ENCODE data around the gene HDAC4. TPM values are rescaled to one million over a fixed set of nuclear protein-coding genes. Genes with fewer than 3 reads are reported as not detected.

Gene HDAC4
- total RNA-seq, 1 donor from 2014 or later: 7.8 TPM

DNA sequence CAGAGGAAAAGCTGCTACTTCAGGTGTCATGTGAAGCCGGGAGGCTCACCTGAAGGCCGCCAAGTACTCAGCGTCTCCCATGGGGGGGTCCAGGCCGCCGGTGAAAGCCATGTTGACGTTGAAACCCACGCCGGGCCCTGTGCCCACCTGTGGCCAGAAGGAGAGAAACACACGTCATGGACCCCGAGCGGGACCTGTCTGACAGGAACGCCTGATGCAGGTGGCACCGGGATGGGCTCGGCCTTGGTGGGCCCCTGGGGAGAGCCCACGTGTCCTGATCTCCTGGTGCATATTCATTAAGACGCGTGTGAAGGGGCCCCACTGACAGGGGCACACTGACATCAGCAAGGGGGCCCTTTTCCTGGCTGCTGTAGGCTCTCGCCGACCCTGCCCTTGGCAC, 319.8 kb downstream of the HDAC4 start:
- Histone ChIP-seq H3K36me3 (ENCODE audit: control insufficient read depth, insufficient read depth, low read length) (no peaks in the 10 kb centered on the region), H3K4me3 (ENCODE audit: low read depth, low read length) (no peak overlapping the region), H3K27me3 (ENCODE audit: control insufficient read depth, insufficient read depth, low read length) (no peaks in the 10 kb centered on the region)
- no peak for DNase-seq (ENCODE audit: low read depth)
- no peak for TF ChIP-seq CTCF (IDR thresholded peaks at IDR 0.05; ENCODE audit: insufficient read depth, low read length, poor library complexity, severe bottlenecking)

- no peak for TF ChIP-seq CTCF (IDR thresholded peaks at IDR 0.05; ENCODE audit: insufficient read depth, low read length, poor library complexity, severe bottlenecking)
- H3K27me3 ChIP-seq (ENCODE audit: control insufficient read depth, insufficient read depth, low read length): no peaks in the 10 kb centered on the region
- no peak overlapping the region for H3K4me3 ChIP-seq (ENCODE audit: low read depth, low read length)
- DNase-seq (ENCODE audit: low read depth): no peak
- H3K36me3 ChIP-seq (ENCODE audit: control insufficient read depth, insufficient read depth, low read length): no peaks in the 10 kb centered on the region
Observed at GRCh38 chr2:239079671-239080294, 321.0 kb downstream of the HDAC4 start.

DNA sequence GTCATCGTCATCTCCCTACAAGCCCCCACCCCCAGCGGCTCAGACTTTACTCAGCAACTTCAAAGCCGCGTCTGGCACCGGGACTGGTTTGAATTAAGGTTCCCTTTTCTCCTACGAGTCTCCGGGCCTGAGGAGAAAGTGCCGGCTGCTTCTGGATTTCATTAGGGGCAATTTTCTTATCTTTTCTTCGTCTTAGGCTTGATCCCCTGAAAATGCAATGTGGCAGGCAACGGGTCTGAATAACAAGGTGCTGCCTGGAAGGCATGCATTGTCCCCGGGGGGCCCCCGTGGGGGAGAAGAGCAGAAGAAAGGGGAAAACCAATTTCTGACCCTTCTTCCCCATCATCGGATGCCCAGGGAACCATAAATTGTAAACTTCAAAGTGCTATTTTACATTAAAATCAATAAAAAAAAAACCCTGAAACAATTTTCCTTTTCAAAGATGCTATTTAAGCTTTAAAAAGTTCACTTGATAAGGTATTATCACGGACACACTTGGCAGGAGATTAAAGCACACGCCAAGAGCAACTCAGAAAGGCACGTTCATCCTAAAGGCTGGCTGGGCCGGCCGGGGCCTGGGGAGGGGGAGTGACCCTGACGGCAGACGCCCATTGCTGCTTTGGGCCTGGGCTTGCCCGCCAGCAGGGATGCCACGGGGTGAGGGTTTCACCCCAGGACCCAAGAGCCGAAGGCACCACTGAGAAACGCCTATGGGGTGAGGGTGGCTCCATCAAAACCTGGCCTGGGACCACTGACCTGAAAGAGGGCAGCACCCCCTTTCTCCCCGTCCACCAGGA, 322.5 kb downstream of the HDAC4 start:
- no peaks in the 10 kb centered on the region for H3K27me3 ChIP-seq (ENCODE audit: control insufficient read depth, insufficient read depth, low read length)
- H3K36me3 ChIP-seq (ENCODE audit: control insufficient read depth, insufficient read depth, low read length): no peaks in the 10 kb centered on the region
- no peak for DNase-seq (ENCODE audit: low read depth)
- H3K4me3 ChIP-seq (ENCODE audit: low read depth, low read length): no peak overlapping the region
- no peak for TF ChIP-seq CTCF (IDR thresholded peaks at IDR 0.05; ENCODE audit: insufficient read depth, low read length, poor library complexity, severe bottlenecking)

GRCh38 chr2:239077260-239077659, 323.6 kb downstream of the HDAC4 start:
- DNase-seq (ENCODE audit: low read depth): no peak
- H3K36me3 ChIP-seq (ENCODE audit: control insufficient read depth, insufficient read depth, low read length): peaks cover 1% of the 10 kb centered on the region
- TF ChIP-seq CTCF (IDR thresholded peaks at IDR 0.05; ENCODE audit: insufficient read depth, low read length, poor library complexity, severe bottlenecking): no peak

GRCh38 chr2:239075918-239076758, 324.7 kb downstream of the HDAC4 start:
- Histone ChIP-seq H3K36me3 (ENCODE audit: control insufficient read depth, insufficient read depth, low read length) (peaks cover 1% of the 10 kb centered on the region), H3K27me3 (ENCODE audit: control insufficient read depth, insufficient read depth, low read length) (no peaks in the 10 kb centered on the region), H3K4me3 (ENCODE audit: low read depth, low read length) (no peak overlapping the region)
- no peak for DNase-seq (ENCODE audit: low read depth)
- TF ChIP-seq CTCF (IDR thresholded peaks at IDR 0.05; ENCODE audit: insufficient read depth, low read length, poor library complexity, severe bottlenecking): no peak

More at GRCh38 chr2:239077260-239077659, 323.6 kb downstream of the HDAC4 start:
- no peak overlapping the region for H3K4me3 ChIP-seq (ENCODE audit: low read depth, low read length)
- H3K27me3 ChIP-seq (ENCODE audit: control insufficient read depth, insufficient read depth, low read length): no peaks in the 10 kb centered on the region

Measured in kidney epithelial cell (primary cell).